ENCODE results near the gene CCSER1.

- TF ChIP-seq, protein P1, sequence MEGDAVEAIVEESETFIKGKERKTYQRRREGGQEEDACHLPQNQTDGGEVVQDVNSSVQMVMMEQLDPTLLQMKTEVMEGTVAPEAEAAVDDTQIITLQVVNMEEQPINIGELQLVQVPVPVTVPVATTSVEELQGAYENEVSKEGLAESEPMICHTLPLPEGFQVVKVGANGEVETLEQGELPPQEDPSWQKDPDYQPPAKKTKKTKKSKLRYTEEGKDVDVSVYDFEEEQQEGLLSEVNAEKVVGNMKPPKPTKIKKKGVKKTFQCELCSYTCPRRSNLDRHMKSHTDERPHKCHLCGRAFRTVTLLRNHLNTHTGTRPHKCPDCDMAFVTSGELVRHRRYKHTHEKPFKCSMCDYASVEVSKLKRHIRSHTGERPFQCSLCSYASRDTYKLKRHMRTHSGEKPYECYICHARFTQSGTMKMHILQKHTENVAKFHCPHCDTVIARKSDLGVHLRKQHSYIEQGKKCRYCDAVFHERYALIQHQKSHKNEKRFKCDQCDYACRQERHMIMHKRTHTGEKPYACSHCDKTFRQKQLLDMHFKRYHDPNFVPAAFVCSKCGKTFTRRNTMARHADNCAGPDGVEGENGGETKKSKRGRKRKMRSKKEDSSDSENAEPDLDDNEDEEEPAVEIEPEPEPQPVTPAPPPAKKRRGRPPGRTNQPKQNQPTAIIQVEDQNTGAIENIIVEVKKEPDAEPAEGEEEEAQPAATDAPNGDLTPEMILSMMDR (IDR thresholded peaks at IDR 0.05) = no peak
- no peak for TF ChIP-seq EZH2 (IDR thresholded peaks at IDR 0.05; ENCODE audit: borderline replicate concordance, insufficient read depth, low read depth, low read length, poor library complexity, severe bottlenecking)
These were observed 1085.0 kb downstream of the CCSER1 start for GRCh38 chr4:91212211-91212610.

All from B cell (primary cell).